ENCODE measurements around the gene ZCCHC14.
"Not testable (repeated sequence)": the region's sequence is repeated elsewhere in the genome, so short reads cannot be mapped to it uniquely, and the experiment has no call there.

Gene ZCCHC14

GRCh38 chr16:87499189-87499486, 6.3 kb upstream of the ZCCHC14 start:
- DNase-seq (ENCODE audit: low read depth) = peak; percentile 37
- in situ Hi-C loops (cut with HindIII; ENCODE audit: low sequenced_read_pairs) = no loop called here

GRCh38 chr16:87498324-87499188, 5.7 kb upstream of the ZCCHC14 start:
- no peak for DNase-seq (ENCODE audit: low read depth)
- no peak overlapping the region for H3K4me3 ChIP-seq (ENCODE audit: low read depth, low read length)
- in situ Hi-C loops (cut with HindIII; ENCODE audit: low sequenced_read_pairs) = no loop called here
- no peak for TF ChIP-seq CTCF (IDR thresholded peaks at IDR 0.05; ENCODE audit: low read depth, low read length, missing control alignments)

More at GRCh38 chr16:87499189-87499486, 6.3 kb upstream of the ZCCHC14 start:
- TF ChIP-seq CTCF (IDR thresholded peaks at IDR 0.05; ENCODE audit: low read depth, low read length, missing control alignments) = no peak
- no peak overlapping the region for H3K4me3 ChIP-seq (ENCODE audit: low read depth, low read length)

- H3K4me3 ChIP-seq (ENCODE audit: low read depth, low read length); in situ Hi-C loops (cut with HindIII; ENCODE audit: low sequenced_read_pairs); DNase-seq (ENCODE audit: low read depth): not testable (repeated sequence)
Observed at GRCh38 chr16:87497767-87498290, 5.0 kb upstream of the ZCCHC14 start.

- in situ Hi-C loops (cut with HindIII; ENCODE audit: low sequenced_read_pairs); H3K4me3 ChIP-seq (ENCODE audit: low read depth, low read length); DNase-seq (ENCODE audit: low read depth): not testable (repeated sequence)
Observed at GRCh38 chr16:87497023-87497766, 4.4 kb upstream of the ZCCHC14 start.

GRCh38 chr16:87496447-87496801, 3.6 kb upstream of the ZCCHC14 start:
- H3K4me3 ChIP-seq (ENCODE audit: low read depth, low read length) = no peak overlapping the region
- in situ Hi-C loops (cut with HindIII; ENCODE audit: low sequenced_read_pairs) = no loop called here
- DNase-seq (ENCODE audit: low read depth) = no peak
- no peak for TF ChIP-seq CTCF (IDR thresholded peaks at IDR 0.05; ENCODE audit: low read depth, low read length, missing control alignments)

- no peak overlapping the region for H3K4me3 ChIP-seq (ENCODE audit: low read depth, low read length)
- DNase-seq (ENCODE audit: low read depth) = no peak
- TF ChIP-seq CTCF (IDR thresholded peaks at IDR 0.05; ENCODE audit: low read depth, low read length, missing control alignments) = no peak
- in situ Hi-C loops (cut with HindIII; ENCODE audit: low sequenced_read_pairs) = no loop called here
Observed at GRCh38 chr16:87495578-87496446, 3.0 kb upstream of the ZCCHC14 start.

GRCh38 chr16:87493608-87494280, 920 bp upstream of the ZCCHC14 start:
- TF ChIP-seq CTCF (IDR thresholded peaks at IDR 0.05; ENCODE audit: low read depth, low read length, missing control alignments) = no peak
- no peak for DNase-seq (ENCODE audit: low read depth)
- in situ Hi-C loops (cut with HindIII; ENCODE audit: low sequenced_read_pairs) = no loop called here
- H3K4me3 ChIP-seq (ENCODE audit: low read depth, low read length) = peak overlapping the region; percentile 44
